PC-3 (cell line): ENCODE measurements around the gene COQ10A.

Experiments used
- CTCF ChIP-seq: fragments of 300-600 bp; sonication (generic); conservative IDR thresholded peaks from 2 replicates; pipeline ENCODE4 v1.5.1; 2017; ENCODE audit warnings: antibody characterized with exemption, low read depth, mild to moderate bottlenecking, low read length
- EZH2phosphoT487 ChIP-seq: fragments of 300-600 bp; sonication (generic); IDR thresholded peaks from 2 replicates; pipeline ENCODE4 v1.6.1; 2018; ENCODE audit warnings: mild to moderate bottlenecking, antibody characterized with exemption, low read length, borderline replicate concordance

- no peak for TF ChIP-seq CTCF
- TF ChIP-seq EZH2phosphoT487, result no peak
Measured at GRCh38 chr12:56242986-56243385, 23.8 kb upstream of the COQ10A start.
